ENCODE results near the gene PSORS1C2.

DNA sequence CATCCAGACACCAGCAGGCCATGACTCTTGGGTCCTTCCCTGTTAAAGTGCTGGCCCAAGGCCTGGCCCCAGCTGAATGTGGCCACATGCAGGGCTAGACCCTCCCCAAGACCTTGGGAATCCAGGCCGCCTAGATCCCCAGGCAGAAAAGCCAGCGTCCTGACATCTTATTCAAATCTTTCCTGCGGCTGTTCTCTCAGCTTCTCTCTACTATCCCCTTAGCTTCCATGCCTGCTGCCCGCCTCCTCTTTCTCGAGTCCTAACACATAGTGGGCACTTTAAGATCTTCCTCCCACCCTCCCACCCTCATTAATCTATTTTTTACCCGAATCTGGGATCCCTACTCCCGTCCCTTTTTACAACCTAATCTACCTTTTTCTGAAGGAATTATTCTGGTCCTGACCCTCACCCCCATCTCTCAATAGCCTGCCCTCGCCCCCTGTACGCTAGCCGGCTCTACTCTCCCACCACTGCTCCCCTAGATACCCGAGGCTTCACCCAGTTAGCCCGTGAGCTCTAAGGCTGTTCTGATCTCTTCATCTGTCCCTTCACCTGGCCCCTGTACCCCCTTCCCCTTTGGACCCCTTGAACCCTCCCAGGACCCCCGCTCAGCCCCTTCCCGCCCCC, 18.8 kb upstream of the PSORS1C2 start, which contains the start of gene CCHCR1:
- no peak; the same call in 1 of the 2 replicates for TF ChIP-seq POLR2A (IDR thresholded peaks at IDR 0.05; ENCODE audit: low read length)
- no peak for TF ChIP-seq NR3C1 (IDR thresholded peaks at IDR 0.05)
- no peak for TF ChIP-seq BHLHE40 (IDR thresholded peaks at IDR 0.05; ENCODE audit: low read depth, low read length)
- TF ChIP-seq ESRRA (IDR thresholded peaks at IDR 0.05; ENCODE audit: borderline replicate concordance, low read length), result no peak
- TF ChIP-seq CTCF (IDR thresholded peaks at IDR 0.05), result no peak
- no peak for TF ChIP-seq CHD2 (IDR thresholded peaks at IDR 0.05; ENCODE audit: low read length, partially characterized antibody)
- no peak for TF ChIP-seq MYC (IDR thresholded peaks at IDR 0.05; ENCODE audit: borderline replicate concordance, low read length)
- TF ChIP-seq USF2 (IDR thresholded peaks at IDR 0.05), result no peak
- no peak for TF ChIP-seq HOXA7 (CRISPR knock-in tag; IDR thresholded peaks at IDR 0.05)
- TF ChIP-seq RNF2 (IDR thresholded peaks at IDR 0.05; ENCODE audit: borderline replicate concordance, low read depth), result no peak
- no peak for TF ChIP-seq CEBPB (IDR thresholded peaks at IDR 0.05)

Measured in A549 (cell line).